ENCODE results near the gene ZNF732.

ZNF732 gene

DNA sequence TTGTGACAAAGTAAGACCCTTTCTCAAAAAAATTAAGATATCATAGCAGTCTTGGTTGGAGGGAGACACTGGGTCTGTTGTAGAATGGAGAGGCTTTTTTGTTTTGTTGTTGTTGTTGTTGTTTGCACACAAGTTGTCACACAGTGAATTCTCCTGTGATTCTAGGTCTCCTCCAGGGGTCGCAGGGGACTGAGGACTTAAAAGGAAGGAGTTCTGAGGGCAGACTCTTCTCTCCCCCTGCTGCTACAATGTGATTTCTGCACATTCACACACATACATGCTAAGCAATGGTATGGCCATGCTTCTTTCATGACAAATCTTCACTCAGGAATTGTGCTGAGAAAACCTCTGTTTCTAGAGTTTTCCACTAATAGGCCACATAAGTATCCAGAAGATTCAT is 71.1 kb downstream of the ZNF732 start:
- peaks cover 87% of the 10 kb centered on the region for H3K9me3 Mint-ChIP-seq
- intact Hi-C loops (cut with micrococcal nuclease): no loop called here

DNA sequence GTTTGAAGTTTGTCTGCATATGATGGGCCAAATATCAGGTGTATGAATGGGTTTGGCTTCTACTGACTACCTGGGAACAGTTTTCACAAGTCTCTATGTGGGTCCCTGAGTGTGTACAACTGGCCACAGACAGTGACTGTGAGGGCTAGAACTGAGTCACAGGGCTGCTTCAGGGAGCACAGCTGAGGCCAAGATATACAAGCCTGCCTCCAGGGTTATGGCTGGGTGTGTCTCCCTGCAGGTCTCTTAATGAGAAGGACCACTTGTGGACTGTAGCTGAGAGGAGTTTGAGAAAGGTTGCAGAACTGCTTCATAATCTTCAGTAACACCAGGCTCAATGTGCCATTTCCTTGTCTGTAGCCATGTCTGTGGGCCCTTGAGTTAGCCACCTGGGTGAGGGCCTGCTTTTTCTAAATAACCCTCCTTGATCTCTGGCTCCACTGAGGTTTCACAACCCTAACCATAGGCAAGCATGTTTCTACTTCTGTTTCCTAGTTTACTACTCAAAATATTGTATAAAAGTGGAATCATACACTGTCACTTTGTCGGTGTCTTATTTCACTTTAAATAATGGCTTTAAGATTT is 81.3 kb downstream of the ZNF732 start:
- no peaks in the 10 kb centered on the region for H3K36me3 Mint-ChIP-seq (ENCODE audit: low read depth)
- no peaks in the 10 kb centered on the region for H3K4me1 Mint-ChIP-seq (ENCODE audit: low read depth)
- H3K9me3 Mint-ChIP-seq: peaks cover 60% of the 10 kb centered on the region
- intact Hi-C loops (cut with micrococcal nuclease): no loop called here
- no peak overlapping the region for H3K4me3 Mint-ChIP-seq
- H3K27me3 Mint-ChIP-seq: no peaks in the 10 kb centered on the region
- no peak overlapping the region for H3K27ac Mint-ChIP-seq

More for the DNA sequence above, 71.1 kb downstream of the ZNF732 start:
- Mint-ChIP-seq H3K27me3 (no peaks in the 10 kb centered on the region), H3K4me3 (no peak overlapping the region), H3K27ac (no peak overlapping the region), H3K4me1 (ENCODE audit: low read depth) (no peaks in the 10 kb centered on the region), H3K36me3 (ENCODE audit: low read depth) (no peaks in the 10 kb centered on the region)
